Measurements from ENCODE around the gene LY6G5B.

LY6G5B gene

GRCh38 chr6:31630177-31630934 lies 39.4 kb upstream of the LY6G5B start:
- Histone ChIP-seq H3K36me3 (ENCODE audit: insufficient read depth, low read length) (peaks cover 100% of the 10 kb centered on the region), H3K27me3 (ENCODE audit: insufficient read depth, low read length, poor library complexity) (no peaks in the 10 kb centered on the region), H3K79me2 (ENCODE audit: insufficient read depth, low read length) (peaks cover 54% of the 10 kb centered on the region), H2AFZ (ENCODE audit: low read depth, low read length) (no peak overlapping the region), H3K4me3 (ENCODE audit: low read depth in 1 of 2, low read length in 2 of 2) (no peak overlapping the region), H4K20me1 (ENCODE audit: insufficient read depth, low read length) (peaks cover 77% of the 10 kb centered on the region), H3K4me1 (ENCODE audit: insufficient read depth, low read length) (peaks cover 10% of the 10 kb centered on the region; the same call in 1 of the 2 replicates), H3K4me2 (ENCODE audit: insufficient read depth, low read length) (no peak overlapping the region), H3K9me3 (ENCODE audit: insufficient read depth, low read length, severe bottlenecking) (no peaks in the 10 kb centered on the region), H3K9ac (ENCODE audit: low read depth, low read length) (no peak overlapping the region), H3K27ac (ENCODE audit: low read length) (no peak overlapping the region)
- no peak for TF ChIP-seq EZH2 (IDR thresholded peaks at IDR 0.05; ENCODE audit: borderline replicate concordance, low read depth, low read length, severe bottlenecking)
- TF ChIP-seq, protein P1, sequence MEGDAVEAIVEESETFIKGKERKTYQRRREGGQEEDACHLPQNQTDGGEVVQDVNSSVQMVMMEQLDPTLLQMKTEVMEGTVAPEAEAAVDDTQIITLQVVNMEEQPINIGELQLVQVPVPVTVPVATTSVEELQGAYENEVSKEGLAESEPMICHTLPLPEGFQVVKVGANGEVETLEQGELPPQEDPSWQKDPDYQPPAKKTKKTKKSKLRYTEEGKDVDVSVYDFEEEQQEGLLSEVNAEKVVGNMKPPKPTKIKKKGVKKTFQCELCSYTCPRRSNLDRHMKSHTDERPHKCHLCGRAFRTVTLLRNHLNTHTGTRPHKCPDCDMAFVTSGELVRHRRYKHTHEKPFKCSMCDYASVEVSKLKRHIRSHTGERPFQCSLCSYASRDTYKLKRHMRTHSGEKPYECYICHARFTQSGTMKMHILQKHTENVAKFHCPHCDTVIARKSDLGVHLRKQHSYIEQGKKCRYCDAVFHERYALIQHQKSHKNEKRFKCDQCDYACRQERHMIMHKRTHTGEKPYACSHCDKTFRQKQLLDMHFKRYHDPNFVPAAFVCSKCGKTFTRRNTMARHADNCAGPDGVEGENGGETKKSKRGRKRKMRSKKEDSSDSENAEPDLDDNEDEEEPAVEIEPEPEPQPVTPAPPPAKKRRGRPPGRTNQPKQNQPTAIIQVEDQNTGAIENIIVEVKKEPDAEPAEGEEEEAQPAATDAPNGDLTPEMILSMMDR (IDR thresholded peaks at IDR 0.05; ENCODE audit: borderline replicate concordance, extremely low read depth, low read length, poor library complexity, severe bottlenecking): no peak
- DNase-seq: no peak
- no peak for ATAC-seq (ENCODE audit: insufficient read depth, low read depth)

DNA sequence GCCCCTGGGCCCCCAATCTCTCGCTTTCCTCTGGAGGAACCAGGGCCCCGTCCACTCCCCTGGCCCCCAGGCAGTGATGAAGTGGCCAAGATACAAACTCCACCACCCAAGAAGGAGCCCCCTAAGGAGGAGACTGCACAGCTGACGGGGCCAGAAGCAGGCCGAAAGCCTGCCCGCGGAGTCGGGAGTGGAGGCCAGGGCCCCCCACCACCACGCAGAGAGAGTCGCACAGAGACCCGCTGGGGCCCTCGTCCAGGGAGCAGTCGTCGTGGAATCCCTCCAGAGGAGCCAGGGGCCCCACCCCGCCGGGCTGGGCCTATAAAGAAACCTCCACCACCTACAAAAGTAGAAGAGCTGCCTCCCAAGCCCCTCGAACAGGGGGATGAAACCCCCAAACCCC lies 38.6 kb upstream of the LY6G5B start:
- Histone ChIP-seq H3K27ac (ENCODE audit: low read length) (no peak overlapping the region), H3K27me3 (ENCODE audit: insufficient read depth, low read length, poor library complexity) (no peaks in the 10 kb centered on the region), H3K9me3 (ENCODE audit: insufficient read depth, low read length, severe bottlenecking) (no peaks in the 10 kb centered on the region), H3K79me2 (ENCODE audit: insufficient read depth, low read length) (peaks cover 45% of the 10 kb centered on the region), H2AFZ (ENCODE audit: low read depth, low read length) (no peak overlapping the region), H3K4me1 (ENCODE audit: insufficient read depth, low read length) (0 out of 2 replicates have a peak, but pooled peaks cover 4% of the 10 kb centered on the region), H3K36me3 (ENCODE audit: insufficient read depth, low read length) (peaks cover 100% of the 10 kb centered on the region), H4K20me1 (ENCODE audit: insufficient read depth, low read length) (peaks cover 76% of the 10 kb centered on the region), H3K4me3 (ENCODE audit: low read depth in 1 of 2, low read length in 2 of 2) (no peak overlapping the region), H3K4me2 (ENCODE audit: insufficient read depth, low read length) (no peak overlapping the region), H3K9ac (ENCODE audit: low read depth, low read length) (no peak overlapping the region)
- ATAC-seq (ENCODE audit: insufficient read depth, low read depth) (no peak), DNase-seq (no peak)
- no peak for TF ChIP-seq EZH2 (IDR thresholded peaks at IDR 0.05; ENCODE audit: borderline replicate concordance, low read depth, low read length, severe bottlenecking)
- TF ChIP-seq, protein P1 (IDR thresholded peaks at IDR 0.05; ENCODE audit: borderline replicate concordance, extremely low read depth, low read length, poor library complexity, severe bottlenecking): no peak

DNA sequence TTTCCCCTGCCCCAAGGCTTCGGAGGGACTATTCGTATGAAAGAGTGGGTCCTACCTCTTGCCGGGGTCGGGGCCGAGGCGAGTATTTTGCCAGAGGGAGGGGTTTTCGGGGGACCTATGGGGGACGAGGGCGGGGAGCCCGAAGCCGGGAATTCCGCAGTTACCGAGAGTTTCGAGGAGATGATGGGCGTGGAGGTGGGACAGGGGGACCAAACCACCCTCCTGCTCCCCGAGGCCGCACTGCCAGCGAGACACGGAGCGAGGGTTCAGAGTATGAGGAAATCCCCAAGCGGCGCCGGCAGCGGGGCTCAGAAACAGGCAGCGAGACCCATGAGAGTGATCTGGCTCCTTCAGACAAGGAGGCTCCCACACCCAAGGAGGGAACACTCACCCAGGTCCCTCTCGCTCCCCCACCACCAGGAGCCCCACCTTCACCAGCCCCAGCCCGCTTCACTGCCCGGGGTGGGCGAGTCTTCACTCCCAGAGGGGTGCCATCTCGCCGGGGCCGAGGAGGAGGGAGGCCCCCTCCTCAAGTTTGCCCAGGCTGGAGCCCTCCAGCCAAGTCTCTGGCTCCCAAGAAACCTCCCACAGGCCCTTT lies 38.0 kb upstream of the LY6G5B start:
- H3K9ac ChIP-seq (ENCODE audit: low read depth, low read length): no peak overlapping the region

More for the DNA sequence above, 38.0 kb upstream of the LY6G5B start:
- H3K4me1 ChIP-seq (ENCODE audit: insufficient read depth, low read length): 0 out of 2 replicates have a peak, but pooled peaks cover 4% of the 10 kb centered on the region
- no peak overlapping the region for H2AFZ ChIP-seq (ENCODE audit: low read depth, low read length)
- peaks cover 40% of the 10 kb centered on the region for H3K79me2 ChIP-seq (ENCODE audit: insufficient read depth, low read length)
- no peak overlapping the region for H3K4me3 ChIP-seq (ENCODE audit: low read depth in 1 of 2, low read length in 2 of 2)
- peaks cover 76% of the 10 kb centered on the region for H4K20me1 ChIP-seq (ENCODE audit: insufficient read depth, low read length)
- ATAC-seq (ENCODE audit: insufficient read depth, low read depth) (peak; percentile 8; the same call in 1 of the 3 replicates), DNase-seq (no peak)
- H3K27ac ChIP-seq (ENCODE audit: low read length): no peak overlapping the region
- TF ChIP-seq, protein P1 (IDR thresholded peaks at IDR 0.05; ENCODE audit: borderline replicate concordance, extremely low read depth, low read length, poor library complexity, severe bottlenecking): no peak
- no peak for TF ChIP-seq EZH2 (IDR thresholded peaks at IDR 0.05; ENCODE audit: borderline replicate concordance, low read depth, low read length, severe bottlenecking)
- no peak overlapping the region for H3K4me2 ChIP-seq (ENCODE audit: insufficient read depth, low read length)
- no peaks in the 10 kb centered on the region for H3K9me3 ChIP-seq (ENCODE audit: insufficient read depth, low read length, severe bottlenecking)
- no peaks in the 10 kb centered on the region for H3K27me3 ChIP-seq (ENCODE audit: insufficient read depth, low read length, poor library complexity)
- peaks cover 100% of the 10 kb centered on the region for H3K36me3 ChIP-seq (ENCODE audit: insufficient read depth, low read length)

Measured in DND-41 (cell line).